ENCODE measurements around the gene NAV3. TPM values are rescaled to one million over a fixed set of nuclear protein-coding genes. Genes with fewer than 3 reads are reported as not detected.

The NAV3 gene
- total and polyA plus RNA-seq, 9 donors: 10.5 to 63.9 (median 31.5) TPM

DNA sequence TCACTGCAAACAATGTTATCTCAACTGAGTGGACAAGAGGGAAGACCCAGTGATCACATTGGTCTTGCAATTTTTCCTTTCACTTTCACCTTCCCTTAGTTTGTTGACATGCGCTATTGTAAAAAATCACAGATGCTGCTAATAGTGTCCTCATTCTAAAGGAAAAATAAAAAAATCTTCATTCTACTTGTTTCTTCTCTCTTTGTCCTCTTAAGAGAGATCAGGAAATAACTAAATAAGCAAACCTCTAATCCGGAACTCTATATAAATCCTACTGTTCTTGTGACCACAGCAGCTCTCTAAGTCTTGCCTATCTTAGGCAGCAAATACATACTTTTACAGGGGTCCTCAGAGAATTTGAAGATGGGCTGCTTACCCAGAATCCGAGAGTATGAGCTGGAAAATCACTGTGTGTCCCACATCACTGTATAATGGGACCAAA lies 257.7 kb downstream of the NAV3 start:
- intact Hi-C loops (cut with DNase I): no loop called here
- Histone ChIP-seq H3K9me3 (no peaks in the 10 kb centered on the region), H3K4me3 (peak overlapping the region; percentile 30), H3K27me3 (no peaks in the 10 kb centered on the region), H3K36me3 (no peaks in the 10 kb centered on the region), H3K27ac (no peak overlapping the region), H3K4me1 (ENCODE audit: insufficient read depth) (peaks cover 1% of the 10 kb centered on the region)
- no peak for TF ChIP-seq POLR2A (IDR thresholded peaks at IDR 0.05)
- no peak for TF ChIP-seq CTCF (IDR thresholded peaks at IDR 0.05)
- no peak for TF ChIP-seq EP300 (IDR thresholded peaks at IDR 0.05)
- no peak for DNase-seq
- WGBS, 3 donors: 26 to 50% (median 34%) methylated on average over 3 of the region's 3 CpGs

DNA sequence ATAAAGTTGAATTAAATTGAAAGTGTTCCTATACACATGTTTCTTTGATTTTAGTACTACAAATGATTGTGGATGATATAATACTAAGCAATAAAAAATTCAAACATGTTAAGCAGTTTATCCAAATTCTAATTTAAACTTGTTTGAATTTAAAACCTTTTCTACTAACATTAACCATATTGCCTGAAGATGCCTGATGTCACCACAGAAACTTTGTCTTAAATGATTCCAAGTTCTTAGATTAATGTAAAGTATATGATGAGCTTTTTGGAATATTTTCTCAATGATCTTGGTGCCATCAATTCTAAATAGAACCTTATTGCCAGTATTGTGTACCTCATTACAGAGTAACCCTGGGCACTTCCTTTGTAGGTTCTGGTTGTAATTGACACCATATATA lies 259.6 kb downstream of the NAV3 start:
- H3K27me3 ChIP-seq: no peaks in the 10 kb centered on the region
- peaks cover 1% of the 10 kb centered on the region for H3K4me1 ChIP-seq (ENCODE audit: insufficient read depth)
- H3K9me3 ChIP-seq: no peaks in the 10 kb centered on the region
- H3K27ac ChIP-seq: no peak overlapping the region
- H3K36me3 ChIP-seq: no peaks in the 10 kb centered on the region
- TF ChIP-seq EP300 (IDR thresholded peaks at IDR 0.05): no peak
- TF ChIP-seq POLR2A (IDR thresholded peaks at IDR 0.05): no peak
- TF ChIP-seq CTCF (IDR thresholded peaks at IDR 0.05): no peak
- no peak for DNase-seq
- intact Hi-C loops (cut with DNase I): loop anchor here in 1 of 4 donors (5.0 kb wide), 1 partner anchor 1248 kb away; no protein-coding TSS in a partner anchor
- no peak overlapping the region for H3K4me3 ChIP-seq

- H3K4me3 ChIP-seq: no peak overlapping the region
- no peak for DNase-seq
- intact Hi-C loops (cut with DNase I): loop anchor here in 1 of 4 donors (2.0 kb wide), 1 partner anchor 815 kb away; no protein-coding TSS in a partner anchor
- H3K27me3 ChIP-seq: peaks cover 4% of the 10 kb centered on the region
- WGBS, 3 donors: 40 to 100% (median 97%) methylated on average over 1 of the region's 1 CpG
- no peaks in the 10 kb centered on the region for H3K9me3 ChIP-seq
- H3K36me3 ChIP-seq: no peaks in the 10 kb centered on the region
- H3K27ac ChIP-seq: no peak overlapping the region
- peaks cover 3% of the 10 kb centered on the region for H3K4me1 ChIP-seq (ENCODE audit: insufficient read depth)
- TF ChIP-seq EP300 (IDR thresholded peaks at IDR 0.05): no peak
- TF ChIP-seq CTCF (IDR thresholded peaks at IDR 0.05): no peak
- no peak for TF ChIP-seq POLR2A (IDR thresholded peaks at IDR 0.05)
Observed at GRCh38 chr12:78095623-78096022, 264.9 kb downstream of the NAV3 start.

GRCh38 chr12:78096909-78097597 lies 266.4 kb downstream of the NAV3 start:
- no peak overlapping the region for H3K27ac ChIP-seq
- intact Hi-C loops (cut with DNase I): no loop called here
- DNase-seq: peak in 1 of 5 donors; percentile 21
- no peak for TF ChIP-seq EP300 (IDR thresholded peaks at IDR 0.05)
- TF ChIP-seq CTCF (IDR thresholded peaks at IDR 0.05): no peak
- TF ChIP-seq POLR2A (IDR thresholded peaks at IDR 0.05): no peak
- no peak overlapping the region for H3K4me3 ChIP-seq
- peaks cover 4% of the 10 kb centered on the region for H3K27me3 ChIP-seq
- WGBS, 3 donors: 7 to 9% (median 8%) methylated on average over 2 of the region's 2 CpGs
- peaks cover 3% of the 10 kb centered on the region for H3K4me1 ChIP-seq (ENCODE audit: insufficient read depth)
- no peaks in the 10 kb centered on the region for H3K36me3 ChIP-seq
- no peaks in the 10 kb centered on the region for H3K9me3 ChIP-seq
